Lower leg skin (tissue), 4 donors: ENCODE results near the gene MRAP2. TPM values are rescaled to one million over a fixed set of nuclear protein-coding genes. Genes with fewer than 3 reads are reported as not detected.
"Not testable (repeated sequence)": the region's sequence is repeated elsewhere in the genome, so short reads cannot be mapped to it uniquely, and the experiment has no call there.

ENCODE experiments used
- DNase-seq, 2 donors: peaks; one replicate each; pipeline ENCODE4 v3.0.0-alpha.2; 2019; ENCODE audit warnings: low spot score in 2 of 2
- H3K4me3 ChIP-seq: fragments of 200-600 bp; sonication (generic); 2 replicates; pipeline ENCODE4 v1.5.1; 2017; ENCODE audit warnings: mild to moderate bottlenecking, low read depth; ENCODE audit not compliant: poor library complexity, severe bottlenecking
- POLR2A ChIP-seq, 2 donors: fragments of 450-650 bp; IDR thresholded peaks; one replicate each; pipeline ENCODE4 v1.6.1; 2016 to 2017; ENCODE audit warnings: antibody characterized with exemption in 2 of 2, mild to moderate bottlenecking in 1 of 2, moderate library complexity in 1 of 2
- WGBS, 2 donors: methylation state at CpG; one replicate each; pipeline ENCODE4 v1.1.5; 2018; 5-methylcytosine and 5-hydroxymethylcytosine counted together
- intact Hi-C: fragments of 100-400 bp; cut with DNase I; formaldehyde crosslinking; loops from one replicate; pipeline ENCODE4 v1.15.0; 2023; ENCODE audit warnings: low total_unique reads
- total RNA-seq, 4 donors: library from RNA; depleted of rRNA; stranded (reverse); fragments of >200 nt; gene quantifications; one replicate each; pipeline ENCODE4 v1.1.0, GENCODE V29; 2016
- TF ChIP-seq, protein P1 (sequence below), 3 donors: fragments of 450-650 bp; IDR thresholded peaks; one replicate each; pipeline ENCODE4 v1.5.1; 2016; ENCODE audit warnings: antibody characterized with exemption in 3 of 3, mild to moderate bottlenecking in 3 of 3, moderate library complexity in 2 of 3

The MRAP2 gene
- total RNA-seq, 4 donors from 2014 or later = 2.6 to 4.1 (median 2.9) TPM

DNA sequence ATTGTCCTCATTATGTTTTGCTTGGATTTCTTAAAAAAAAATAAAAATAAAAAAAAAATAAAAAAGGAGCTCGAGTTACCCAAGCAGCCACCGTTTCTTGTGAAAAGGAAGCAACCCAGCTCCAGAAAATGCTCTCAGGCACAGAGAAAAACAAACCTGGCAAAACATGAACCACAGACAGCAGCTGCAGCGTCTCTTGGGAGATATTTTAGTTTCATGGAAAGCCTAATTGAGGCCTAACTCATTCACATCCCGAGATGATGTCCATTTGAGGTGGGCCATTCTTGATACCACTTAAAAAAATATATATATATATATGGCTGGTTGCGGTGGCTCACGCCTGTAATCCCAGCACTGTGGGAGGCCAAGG lies 13.7 kb upstream of the MRAP2 start:
- no peak for TF ChIP-seq POLR2A (IDR thresholded peaks at IDR 0.05)
- TF ChIP-seq, protein P1, sequence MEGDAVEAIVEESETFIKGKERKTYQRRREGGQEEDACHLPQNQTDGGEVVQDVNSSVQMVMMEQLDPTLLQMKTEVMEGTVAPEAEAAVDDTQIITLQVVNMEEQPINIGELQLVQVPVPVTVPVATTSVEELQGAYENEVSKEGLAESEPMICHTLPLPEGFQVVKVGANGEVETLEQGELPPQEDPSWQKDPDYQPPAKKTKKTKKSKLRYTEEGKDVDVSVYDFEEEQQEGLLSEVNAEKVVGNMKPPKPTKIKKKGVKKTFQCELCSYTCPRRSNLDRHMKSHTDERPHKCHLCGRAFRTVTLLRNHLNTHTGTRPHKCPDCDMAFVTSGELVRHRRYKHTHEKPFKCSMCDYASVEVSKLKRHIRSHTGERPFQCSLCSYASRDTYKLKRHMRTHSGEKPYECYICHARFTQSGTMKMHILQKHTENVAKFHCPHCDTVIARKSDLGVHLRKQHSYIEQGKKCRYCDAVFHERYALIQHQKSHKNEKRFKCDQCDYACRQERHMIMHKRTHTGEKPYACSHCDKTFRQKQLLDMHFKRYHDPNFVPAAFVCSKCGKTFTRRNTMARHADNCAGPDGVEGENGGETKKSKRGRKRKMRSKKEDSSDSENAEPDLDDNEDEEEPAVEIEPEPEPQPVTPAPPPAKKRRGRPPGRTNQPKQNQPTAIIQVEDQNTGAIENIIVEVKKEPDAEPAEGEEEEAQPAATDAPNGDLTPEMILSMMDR (IDR thresholded peaks at IDR 0.05) = no peak
- intact Hi-C loops = no loop called here
- DNase-seq = no peak
- H3K4me3 ChIP-seq = no peak overlapping the region
- 48 to 56% methylated on average over 6 of the region's 6 CpGs for WGBS, 2 donors

DNA sequence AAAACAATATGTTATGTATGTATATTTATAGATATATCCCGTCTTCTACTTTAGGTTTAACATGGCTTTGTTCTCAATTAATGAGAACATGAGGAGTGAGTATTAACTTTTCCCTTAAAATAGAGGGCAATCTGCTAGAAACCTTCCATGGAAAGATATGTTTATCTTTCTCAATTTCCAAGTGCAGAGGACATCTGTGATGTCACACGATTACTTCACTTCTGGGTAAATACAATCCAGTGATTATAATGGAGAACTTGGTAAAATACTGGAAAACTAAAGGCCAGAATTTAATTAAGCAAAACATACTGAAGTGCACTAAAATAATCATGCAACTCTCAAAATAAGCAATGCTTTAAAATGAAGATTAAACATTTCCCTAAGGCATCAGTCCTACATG lies 11.9 kb upstream of the MRAP2 start:
- TF ChIP-seq, protein P1 (IDR thresholded peaks at IDR 0.05) = no peak
- no peak for TF ChIP-seq POLR2A (IDR thresholded peaks at IDR 0.05)
- H3K4me3 ChIP-seq = no peak overlapping the region
- DNase-seq = no peak
- intact Hi-C loops = no loop called here
- 92 to 95% methylated on average over 2 of the region's 2 CpGs for WGBS, 2 donors

DNA sequence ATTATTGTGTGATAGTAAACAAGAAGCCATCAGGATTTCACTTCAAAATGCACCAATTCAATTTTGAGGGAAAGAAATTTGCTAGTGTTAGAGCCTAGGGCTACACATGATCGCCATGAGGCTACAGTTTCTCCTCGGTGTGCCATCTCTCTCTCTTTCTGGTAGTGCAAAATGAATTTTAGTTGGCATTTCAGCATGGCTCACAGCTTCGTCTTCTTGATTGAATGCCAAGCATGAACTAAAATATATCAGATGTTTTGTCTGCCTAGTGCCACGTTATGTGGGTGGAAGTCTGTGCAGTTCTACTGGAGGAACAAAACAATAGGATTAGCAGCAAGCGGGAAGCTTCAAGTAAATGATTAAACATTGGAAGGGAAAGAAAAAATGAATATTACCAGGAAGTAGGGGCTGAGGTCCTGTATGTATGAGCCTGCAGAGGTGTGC lies 6.8 kb upstream of the MRAP2 start:
- no peak for DNase-seq
- intact Hi-C loops = no loop called here
- WGBS, 2 donors = 14 to 19% methylated on average over 5 of the region's 5 CpGs
- no peak overlapping the region for H3K4me3 ChIP-seq
- no peak for TF ChIP-seq POLR2A (IDR thresholded peaks at IDR 0.05)
- TF ChIP-seq, protein P1 (IDR thresholded peaks at IDR 0.05) = no peak

DNA sequence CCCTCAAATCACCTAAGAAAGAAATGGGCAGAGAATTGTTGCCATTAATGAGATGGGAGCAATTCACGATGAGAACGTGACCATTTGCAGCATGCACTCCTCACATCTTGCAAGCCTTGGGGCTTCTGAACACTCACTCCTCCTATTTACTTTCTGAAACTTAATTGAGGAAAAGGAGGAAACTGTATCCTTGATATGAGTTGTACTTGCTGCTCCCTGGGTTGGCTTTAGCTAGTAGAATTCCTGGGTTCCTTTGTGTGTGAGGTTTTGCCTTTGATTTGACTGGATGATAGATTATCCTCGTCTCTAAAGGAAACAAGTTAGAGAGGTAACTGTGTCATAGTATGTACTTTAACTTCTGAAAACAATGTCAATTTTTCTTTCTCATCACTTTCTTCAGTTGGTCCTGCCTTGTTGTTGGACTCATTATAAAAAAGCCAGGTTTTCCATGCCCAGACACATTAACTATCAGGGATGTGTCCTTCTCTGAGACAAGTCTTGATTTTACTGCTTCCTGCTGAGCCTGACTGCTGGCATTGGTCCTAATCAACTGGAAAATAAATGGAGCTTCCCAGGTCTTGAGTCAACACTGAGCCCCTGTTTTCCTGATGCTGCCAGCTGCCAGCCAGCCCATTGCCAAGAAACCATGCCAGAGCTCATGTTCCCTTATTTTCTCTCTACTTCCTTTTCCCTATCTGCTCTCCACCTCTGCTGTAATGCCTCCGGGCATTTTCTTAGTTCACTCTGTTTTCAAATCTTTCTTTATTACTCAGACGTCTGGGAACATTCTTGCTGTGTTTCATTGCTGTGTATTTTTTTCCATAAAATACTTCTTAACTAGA lies 6.0 kb upstream of the MRAP2 start:
- peak in 1 of 2 donors; percentile 43 for DNase-seq
- H3K4me3 ChIP-seq = no peak overlapping the region
- WGBS, 2 donors = 19 to 21% methylated on average over 5 of the region's 5 CpGs
- TF ChIP-seq, protein P1 (IDR thresholded peaks at IDR 0.05) = no peak
- no peak for TF ChIP-seq POLR2A (IDR thresholded peaks at IDR 0.05)
- intact Hi-C loops = no loop called here

DNA sequence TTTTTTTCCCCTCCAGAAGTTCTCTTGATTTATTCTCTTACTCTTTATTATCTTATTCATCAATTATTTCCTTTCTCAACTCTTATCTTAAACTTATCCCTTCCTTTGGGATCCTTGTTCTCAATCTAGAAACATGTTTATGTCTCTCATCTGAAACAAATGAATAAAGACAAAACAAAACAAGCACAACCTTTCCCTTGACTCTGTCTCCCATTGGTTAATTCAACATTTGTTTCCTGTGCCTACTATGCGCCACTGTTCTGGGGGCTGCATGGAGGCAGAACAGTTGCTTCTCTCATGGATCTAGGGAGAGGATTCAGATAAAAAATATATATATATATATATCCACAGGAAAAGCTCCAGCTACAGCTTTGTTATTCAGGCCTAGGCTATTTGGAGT lies 5.2 kb upstream of the MRAP2 start:
- intact Hi-C loops = no loop called here
- no peak overlapping the region for H3K4me3 ChIP-seq
- TF ChIP-seq, protein P1 (IDR thresholded peaks at IDR 0.05) = no peak
- TF ChIP-seq POLR2A (IDR thresholded peaks at IDR 0.05) = no peak
- 90 to 98% methylated on average over 1 of the region's 1 CpG for WGBS, 2 donors
- no peak for DNase-seq

DNA sequence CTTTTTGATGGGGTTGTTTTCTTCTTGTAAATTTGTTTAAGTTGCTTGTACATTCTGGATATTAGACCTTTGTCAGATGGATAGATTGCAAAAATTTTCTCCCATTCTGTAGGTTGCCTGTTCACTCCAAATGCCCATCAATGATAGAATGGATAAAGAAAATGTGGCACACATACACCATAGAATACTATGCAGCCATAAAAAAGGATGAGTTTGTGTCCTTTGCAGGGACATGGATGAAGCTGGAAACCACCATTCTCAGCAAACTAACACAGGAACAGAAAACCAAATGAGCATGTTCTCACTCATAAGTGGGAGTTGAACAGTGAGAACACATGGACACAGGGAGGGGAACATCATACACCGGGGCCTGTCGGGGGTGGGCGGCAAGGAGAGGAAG lies 1.6 kb upstream of the MRAP2 start:
- DNase-seq, intact Hi-C loops: not testable (repeated sequence)
- WGBS, 2 donors = 90 to 93% methylated on average over 3 of the region's 3 CpGs

More for the DNA sequence above, 1.6 kb upstream of the MRAP2 start:
- H3K4me3 ChIP-seq = not testable (repeated sequence)
